Thyroid gland (tissue), 4 donors: ENCODE data around the gene TK1. TPM values are rescaled to one million over a fixed set of nuclear protein-coding genes. Genes with fewer than 3 reads are reported as not detected.

ENCODE experiments used
- DNase-seq, 2 donors: peaks; one replicate each; pipeline ENCODE4 v3.0.0-alpha.2; 2019
- H3K27ac ChIP-seq, 3 donors: fragments of 200-600 bp; sonication (generic); 1 replicate in 2 of 3; 2 replicates in 1 of 3; pipeline ENCODE4 v1.5.1; 2016 to 2019; ENCODE audit warnings: mild to moderate bottlenecking in 1 of 3, moderate library complexity in 1 of 3
- H3K27me3 ChIP-seq: fragments of 200-600 bp; sonication (generic); one replicate; pipeline ENCODE4 v1.5.1; 2019
- H3K36me3 ChIP-seq, 2 donors: fragments of 200-600 bp; sonication (generic); one replicate each; pipeline ENCODE4 v1.5.1; 2016 to 2019
- H3K4me1 ChIP-seq, 2 donors: fragments of 200-600 bp; sonication (generic); one replicate each; pipeline ENCODE4 v1.5.1; 2017 to 2019
- H3K4me3 ChIP-seq, 3 donors: fragments of 200-600 bp; sonication (generic); replicated peaks in 1 of 3; 1 replicate in 2 of 3; 2 replicates in 1 of 3; pipeline ENCODE4 v1.5.1; 2016; ENCODE audit warnings: mild to moderate bottlenecking in 1 of 3
- H3K9me3 ChIP-seq: fragments of 200-600 bp; sonication (generic); one replicate; pipeline ENCODE4 v1.5.1; 2017
- CTCF ChIP-seq, 6 experiments: fragments of 200-600 bp in 3 of 6; fragments of 450-650 bp in 3 of 6; sonication (generic) in 3 of 6; IDR thresholded peaks; one replicate each; pipeline ENCODE4 v1.5.1; 2016 to 2019; ENCODE audit warnings: antibody characterized with exemption in 6 of 6, mild to moderate bottlenecking in 2 of 6, inconsistent platforms in 1 of 6, moderate library complexity in 1 of 6
- POLR2A ChIP-seq, 2 donors: fragments of 450-650 bp; IDR thresholded peaks; one replicate each; pipeline ENCODE4 v1.6.1; 2017; ENCODE audit warnings: antibody characterized with exemption in 2 of 2, mild to moderate bottlenecking in 2 of 2, moderate library complexity in 1 of 2
- WGBS, 2 donors: methylation state at CpG; one replicate each; pipeline ENCODE4 v1.1.5; 2017; 5-methylcytosine and 5-hydroxymethylcytosine counted together
- intact Hi-C: fragments of 100-400 bp; cut with DNase I; formaldehyde crosslinking; loops from one replicate; pipeline ENCODE4 v1.15.1; 2023
- small RNA-seq: library from RNA; depleted of rRNA; stranded (forward); fragments of <200 nt; gene quantifications from one replicate; pipeline ENCODE3, GENCODE V24; 2016
- total RNA-seq, 4 donors: library from RNA; depleted of rRNA; stranded (reverse); fragments of >200 nt; gene quantifications; one replicate each; pipeline ENCODE4 v1.2.3, GENCODE V29; 2016

TK1 gene
- total RNA-seq, 4 donors from 2014 or later = 1.1 to 2.7 (median 1.9) TPM

GRCh38 chr17:78124836-78125137 is 62.1 kb downstream of the TK1 start:
- intact Hi-C loops = loop anchor here (5.0 kb wide), 1 partner anchor 48 kb away; no protein-coding TSS in a partner anchor
- H3K27ac ChIP-seq = no peak overlapping the region

More at GRCh38 chr17:78124836-78125137, 62.1 kb downstream of the TK1 start:
- Histone ChIP-seq H3K27me3 (no peaks in the 10 kb centered on the region), H3K9me3 (no peaks in the 10 kb centered on the region), H3K4me3 (no peak overlapping the region), H3K4me1 (peaks cover 18 to 35% of the 10 kb centered on the region in 2 donors), H3K36me3 (no peaks in the 10 kb centered on the region)
- DNase-seq = no peak
- TF ChIP-seq CTCF (IDR thresholded peaks at IDR 0.05) = no peak
- TF ChIP-seq POLR2A (IDR thresholded peaks at IDR 0.05) = no peak
- 81 to 100% methylated on average over 1 to 5 of the region's 12 CpGs for WGBS, 2 donors

Small RNA genes lying within 50 kb of the gene (small RNA-seq; reads per million reads assigned to genes)
- not detected for gene AC087645.1

Other genes with a start within 250 kb of the TK1 start
- 10 to 100 TPM in 3 of 4 donors, 1 to 10 TPM in 1; 9.1 to 32.7 (median 14.3) TPM for gene TNRC6C, start 228.3 kb downstream of the TK1 start, total RNA-seq
- gene TMC6, start 58.3 kb downstream of the TK1 start, total RNA-seq = 10 to 100 TPM in 3 of 4 donors, 1 to 10 TPM in 1; 10.0 to 22.8 (median 20.4) TPM
- 1 to 10 TPM; 1.4 to 4.7 (median 1.9) TPM for gene TMC8, start 56.3 kb downstream of the TK1 start, total RNA-seq
- gene C17orf99, start 40.7 kb downstream of the TK1 start, total RNA-seq = not detected
- gene SYNGR2, start 18.5 kb downstream of the TK1 start, total RNA-seq = 10 to 100 TPM; 47.9 to 83.8 (median 70.7) TPM
- gene AFMID, start 310 bp upstream of the TK1 start, total RNA-seq = 10 to 100 TPM; 21.3 to 36.9 (median 33.5) TPM
- gene BIRC5, start 27.2 kb upstream of the TK1 start, total RNA-seq = under 1 TPM in 3 of 4 donors, not detected in 1; 0.11 to 0.83 (median 0.13) TPM
- not detected for gene TMEM235, start 44.6 kb upstream of the TK1 start, total RNA-seq
- gene SOCS3, start 173.0 kb upstream of the TK1 start, total RNA-seq = 100 to 1,000 TPM in 1 of 4 donors, 10 to 100 TPM in 2, 1 to 10 TPM in 1; 9.2 to 110 (median 33.3) TPM
- gene PGS1, start 191.6 kb upstream of the TK1 start, total RNA-seq = 10 to 100 TPM; 41.2 to 87.2 (median 69.1) TPM